Measurements from ENCODE around the gene COPB2. TPM values are rescaled to one million over a fixed set of nuclear protein-coding genes. Genes with fewer than 3 reads are reported as not detected.
A peak's percentile ranks its signal among the peaks of the same experiment; 100 is the strongest.

Gene COPB2
- total RNA-seq, 1 donor from 2014 or later: 86.1 TPM

DNA sequence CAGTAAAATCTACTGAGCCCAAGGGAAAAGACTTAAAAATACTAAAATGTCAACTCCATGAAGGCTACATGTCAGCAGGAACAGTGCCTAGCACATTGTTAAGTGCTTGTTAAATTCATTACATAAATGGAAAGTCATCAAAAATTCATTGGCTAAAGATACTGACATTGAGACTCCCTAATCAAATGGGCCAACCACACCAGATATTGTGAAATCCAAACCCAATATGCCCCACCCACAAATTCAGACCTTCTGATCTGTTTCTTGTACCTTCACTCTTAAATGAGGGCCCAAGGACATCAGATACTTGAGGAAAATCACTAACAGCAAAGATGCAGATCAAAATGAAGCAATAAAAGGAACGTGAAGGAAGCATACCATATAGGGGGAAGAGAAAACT, 24.9 kb downstream of the COPB2 start:
- no peaks in the 10 kb centered on the region for H3K27me3 ChIP-seq
- DNase-seq (ENCODE audit: low spot score): no peak
- H3K9ac ChIP-seq: no peak overlapping the region
- no peak overlapping the region for H3K4me3 Mint-ChIP-seq
- H3F3A ChIP-seq (ENCODE audit: low read depth): peaks cover 6% of the 10 kb centered on the region
- H3K4me2 ChIP-seq: no peak overlapping the region
- no peak for TF ChIP-seq EZH2 (IDR thresholded peaks at IDR 0.05)
- H3K79me2 ChIP-seq (ENCODE audit: low read depth): no peaks in the 10 kb centered on the region
- H3K4me3 ChIP-seq: no peak overlapping the region
- H3K27ac Mint-ChIP-seq: no peak overlapping the region
- H3K36me3 Mint-ChIP-seq: peaks cover 47% of the 10 kb centered on the region
- H3K36me3 ChIP-seq: peaks cover 27% of the 10 kb centered on the region
- H2AFZ ChIP-seq (replicated peaks): no peak overlapping the region
- H3K27ac ChIP-seq: no peak overlapping the region
- no peaks in the 10 kb centered on the region for H3K9me3 Mint-ChIP-seq
- H3K4me1 Mint-ChIP-seq: peaks cover 25% of the 10 kb centered on the region
- no peaks in the 10 kb centered on the region for H3K9me3 ChIP-seq (ENCODE audit: low read depth)
- peaks cover 4% of the 10 kb centered on the region for H3K4me1 ChIP-seq
- peaks cover 3% of the 10 kb centered on the region for H4K20me1 ChIP-seq (ENCODE audit: low read depth)
- H3K27me3 Mint-ChIP-seq (ENCODE audit: insufficient read depth, low read depth): no peaks in the 10 kb centered on the region

GRCh38 chr3:139361276-139361675, 28.2 kb downstream of the COPB2 start:
- peaks cover 35% of the 10 kb centered on the region for H3K36me3 ChIP-seq
- no peaks in the 10 kb centered on the region for H3K27me3 ChIP-seq
- H3K79me2 ChIP-seq (ENCODE audit: low read depth): no peaks in the 10 kb centered on the region
- peaks cover 20% of the 10 kb centered on the region for H4K20me1 ChIP-seq (ENCODE audit: low read depth)
- H3K27ac Mint-ChIP-seq: no peak overlapping the region
- no peak overlapping the region for H3K4me2 ChIP-seq
- peaks cover 18% of the 10 kb centered on the region for H3K4me1 ChIP-seq
- H3K36me3 Mint-ChIP-seq: peaks cover 47% of the 10 kb centered on the region
- no peak overlapping the region for H2AFZ ChIP-seq (replicated peaks)
- H3K9ac ChIP-seq: no peak overlapping the region
- peaks cover 40% of the 10 kb centered on the region for H3K4me1 Mint-ChIP-seq
- H3F3A ChIP-seq (ENCODE audit: low read depth): peaks cover 23% of the 10 kb centered on the region
- no peak for DNase-seq (ENCODE audit: low spot score)
- no peak for TF ChIP-seq EZH2 (IDR thresholded peaks at IDR 0.05)
- TF ChIP-seq, protein P1, sequence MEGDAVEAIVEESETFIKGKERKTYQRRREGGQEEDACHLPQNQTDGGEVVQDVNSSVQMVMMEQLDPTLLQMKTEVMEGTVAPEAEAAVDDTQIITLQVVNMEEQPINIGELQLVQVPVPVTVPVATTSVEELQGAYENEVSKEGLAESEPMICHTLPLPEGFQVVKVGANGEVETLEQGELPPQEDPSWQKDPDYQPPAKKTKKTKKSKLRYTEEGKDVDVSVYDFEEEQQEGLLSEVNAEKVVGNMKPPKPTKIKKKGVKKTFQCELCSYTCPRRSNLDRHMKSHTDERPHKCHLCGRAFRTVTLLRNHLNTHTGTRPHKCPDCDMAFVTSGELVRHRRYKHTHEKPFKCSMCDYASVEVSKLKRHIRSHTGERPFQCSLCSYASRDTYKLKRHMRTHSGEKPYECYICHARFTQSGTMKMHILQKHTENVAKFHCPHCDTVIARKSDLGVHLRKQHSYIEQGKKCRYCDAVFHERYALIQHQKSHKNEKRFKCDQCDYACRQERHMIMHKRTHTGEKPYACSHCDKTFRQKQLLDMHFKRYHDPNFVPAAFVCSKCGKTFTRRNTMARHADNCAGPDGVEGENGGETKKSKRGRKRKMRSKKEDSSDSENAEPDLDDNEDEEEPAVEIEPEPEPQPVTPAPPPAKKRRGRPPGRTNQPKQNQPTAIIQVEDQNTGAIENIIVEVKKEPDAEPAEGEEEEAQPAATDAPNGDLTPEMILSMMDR (IDR thresholded peaks at IDR 0.05): no peak
- TF ChIP-seq EZH2phosphoT487 (IDR thresholded peaks at IDR 0.05): no peak
- H3K9me3 Mint-ChIP-seq: no peaks in the 10 kb centered on the region
- H3K4me3 Mint-ChIP-seq: no peak overlapping the region
- H3K4me3 ChIP-seq: no peak overlapping the region
- no peaks in the 10 kb centered on the region for H3K27me3 Mint-ChIP-seq (ENCODE audit: insufficient read depth, low read depth)
- no peak overlapping the region for H3K27ac ChIP-seq
- H3K9me3 ChIP-seq (ENCODE audit: low read depth): no peaks in the 10 kb centered on the region

DNA sequence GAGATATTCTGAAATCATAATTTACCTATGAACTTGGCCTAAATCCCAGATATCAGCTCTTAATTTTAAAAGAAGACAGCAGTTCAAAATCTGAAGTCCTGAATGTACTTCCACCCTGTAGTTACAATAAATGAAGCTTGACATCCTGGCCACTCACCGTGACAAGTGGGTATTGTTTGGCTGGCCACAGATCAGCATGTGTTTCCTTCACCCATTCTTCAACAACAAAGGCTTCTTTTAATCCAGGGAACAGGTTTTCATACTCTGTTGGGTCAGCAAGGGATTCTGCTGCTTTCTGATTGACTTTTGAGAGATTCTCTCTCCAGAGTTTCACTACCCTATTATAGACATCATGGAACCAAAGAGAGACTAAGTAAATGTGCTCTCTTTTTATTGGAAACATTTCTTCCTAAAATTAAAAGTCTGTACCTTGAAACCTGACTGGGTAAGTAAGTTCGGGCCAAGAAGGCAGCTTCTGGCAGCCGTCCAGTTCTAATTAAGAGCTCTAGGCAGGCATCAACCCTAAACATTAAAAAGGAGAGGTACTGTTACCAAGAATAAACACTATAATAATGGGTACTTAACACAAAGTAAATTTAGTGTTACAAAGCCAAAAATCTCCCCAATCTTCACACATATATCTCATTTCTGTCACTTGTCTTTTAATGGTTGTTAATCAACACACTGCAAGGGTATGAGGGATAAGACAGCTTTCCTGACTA, 30.4 kb downstream of the COPB2 start:
- Histone ChIP-seq H3K4me1 (peaks cover 18% of the 10 kb centered on the region), H3F3A (ENCODE audit: low read depth) (peaks cover 23% of the 10 kb centered on the region), H3K9ac (no peak overlapping the region), H3K9me3 (ENCODE audit: low read depth) (no peaks in the 10 kb centered on the region), H3K79me2 (ENCODE audit: low read depth) (no peaks in the 10 kb centered on the region), H3K4me2 (peak overlapping the region; percentile 60), H4K20me1 (ENCODE audit: low read depth) (peaks cover 20% of the 10 kb centered on the region), H3K4me3 (peak overlapping the region; percentile 14), H3K27me3 (no peaks in the 10 kb centered on the region), H2AFZ (replicated peaks) (no peak overlapping the region), H3K27ac (peak overlapping the region; percentile 69), H3K36me3 (peaks cover 37% of the 10 kb centered on the region)
- peaks cover 46% of the 10 kb centered on the region for H3K36me3 Mint-ChIP-seq
- peaks cover 39% of the 10 kb centered on the region for H3K4me1 Mint-ChIP-seq
- TF ChIP-seq, protein P1 (IDR thresholded peaks at IDR 0.05): no peak
- TF ChIP-seq EZH2phosphoT487 (IDR thresholded peaks at IDR 0.05): no peak
- no peak for TF ChIP-seq EZH2 (IDR thresholded peaks at IDR 0.05)
- H3K27ac Mint-ChIP-seq: peak overlapping the region; percentile 74
- peaks cover 2% of the 10 kb centered on the region for H3K27me3 Mint-ChIP-seq (ENCODE audit: insufficient read depth, low read depth)
- DNase-seq (ENCODE audit: low spot score): peak; percentile 78
- H3K9me3 Mint-ChIP-seq: no peaks in the 10 kb centered on the region
- H3K4me3 Mint-ChIP-seq: peak overlapping the region; percentile 12

DNA sequence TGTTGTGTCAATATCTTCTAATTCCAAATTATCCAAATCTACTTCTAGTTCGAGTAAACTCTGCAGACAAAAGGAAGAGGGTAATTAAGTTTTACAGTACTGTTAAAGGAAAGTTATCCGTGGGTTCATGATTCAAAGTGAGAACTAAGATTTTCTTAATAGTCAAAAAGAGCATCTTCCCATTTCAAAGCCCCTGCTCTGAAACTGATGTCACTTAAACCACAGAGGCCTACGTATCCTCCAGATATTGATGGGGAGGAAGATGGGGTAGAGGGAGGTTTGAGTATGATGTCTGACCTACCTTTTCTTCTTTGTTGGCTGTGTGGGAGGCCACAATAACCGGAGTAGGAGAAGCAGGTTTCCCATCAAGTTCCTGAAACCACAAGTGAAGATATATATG, 31.5 kb downstream of the COPB2 start:
- peaks cover 2% of the 10 kb centered on the region for H3K27me3 Mint-ChIP-seq (ENCODE audit: insufficient read depth, low read depth)
- H3K36me3 Mint-ChIP-seq: peaks cover 45% of the 10 kb centered on the region
- H3K9me3 ChIP-seq (ENCODE audit: low read depth): no peaks in the 10 kb centered on the region
- no peaks in the 10 kb centered on the region for H3K9me3 Mint-ChIP-seq
- peaks cover 40% of the 10 kb centered on the region for H3K36me3 ChIP-seq
- peaks cover 39% of the 10 kb centered on the region for H3K4me1 Mint-ChIP-seq
- H2AFZ ChIP-seq (replicated peaks): no peak overlapping the region
- TF ChIP-seq EZH2phosphoT487 (IDR thresholded peaks at IDR 0.05) (no peak), EZH2 (IDR thresholded peaks at IDR 0.05) (no peak)
- TF ChIP-seq, protein P1 (IDR thresholded peaks at IDR 0.05): no peak
- DNase-seq (ENCODE audit: low spot score): no peak
- H3K4me3 ChIP-seq: no peak overlapping the region
- H3K4me2 ChIP-seq: no peak overlapping the region
- H3K79me2 ChIP-seq (ENCODE audit: low read depth): no peaks in the 10 kb centered on the region
- H3K27ac ChIP-seq: peak overlapping the region; percentile 69
- peaks cover 20% of the 10 kb centered on the region for H4K20me1 ChIP-seq (ENCODE audit: low read depth)
- peaks cover 30% of the 10 kb centered on the region for H3F3A ChIP-seq (ENCODE audit: low read depth)
- H3K9ac ChIP-seq: no peak overlapping the region
- peak overlapping the region; percentile 30 for H3K27ac Mint-ChIP-seq
- no peak overlapping the region for H3K4me3 Mint-ChIP-seq
- H3K27me3 ChIP-seq: no peaks in the 10 kb centered on the region
- peaks cover 18% of the 10 kb centered on the region for H3K4me1 ChIP-seq
